PFSK-1 (cell line): ENCODE measurements around the gene HDGFL3.

Source experiments
- POLR2AphosphoS5 ChIP-seq: IDR thresholded peaks from 2 replicates; pipeline ENCODE4 v1.6.1; 2012; ENCODE audit warnings: low read depth, mild to moderate bottlenecking, control low read depth, low read length, moderate library complexity
- SIN3A ChIP-seq: IDR thresholded peaks from 2 replicates; pipeline ENCODE4 v1.6.1; 2012; ENCODE audit warnings: mild to moderate bottlenecking, low read length, moderate library complexity, borderline replicate concordance; ENCODE audit not compliant: insufficient read depth
- TAF1 ChIP-seq: IDR thresholded peaks from 2 replicates; pipeline ENCODE4 v1.6.1; 2012; ENCODE audit warnings: low read length, control low read depth, borderline replicate concordance; ENCODE audit not compliant: insufficient read depth

GRCh38 chr15:83166830-83167229, 40.8 kb downstream of the HDGFL3 start:
- TF ChIP-seq SIN3A = no peak
- TF ChIP-seq TAF1 = no peak
- TF ChIP-seq POLR2AphosphoS5 = no peak
